GM06990 (cell line): Measurements from ENCODE around the gene RALA.
"Not testable (repeated sequence)": the region's sequence is repeated elsewhere in the genome, so short reads cannot be mapped to it uniquely, and the experiment has no call there.

Source experiments
- DNase-seq: peaks from one replicate; pipeline ENCODE4 v3.0.0-alpha.2; 2011; ENCODE audit not compliant: insufficient read length; ENCODE audit errors: extremely low read depth
- H3K27me3 ChIP-seq: replicated peaks from 2 replicates; pipeline ENCODE4 v1.6.0; 2011; ENCODE audit warnings: low read length; ENCODE audit not compliant: control insufficient read depth, insufficient read depth
- H3K36me3 ChIP-seq: 2 replicates; pipeline ENCODE4 v1.5.1; 2011; ENCODE audit warnings: low read length; ENCODE audit not compliant: control insufficient read depth, insufficient read depth
- H3K4me3 ChIP-seq: replicated peaks from 2 replicates; pipeline ENCODE4 v1.5.1; 2011; ENCODE audit warnings: low read depth, mild to moderate bottlenecking, control low read depth, low read length
- CTCF ChIP-seq: IDR thresholded peaks from 2 replicates; pipeline ENCODE4 v1.5.1; 2011; ENCODE audit warnings: low read length, control low read depth, mild to moderate bottlenecking, inconsistent platforms; ENCODE audit not compliant: insufficient read depth, poor library complexity, severe bottlenecking

RALA gene

GRCh38 chr7:39672176-39672575 lies 48.8 kb downstream of the RALA start:
- DNase-seq, result no peak
- no peaks in the 10 kb centered on the region for H3K36me3 ChIP-seq
- no peak overlapping the region for H3K4me3 ChIP-seq
- TF ChIP-seq CTCF, result no peak
- no peaks in the 10 kb centered on the region for H3K27me3 ChIP-seq

GRCh38 chr7:39673868-39674267 lies 50.5 kb downstream of the RALA start:
- DNase-seq, result no peak
- Histone ChIP-seq H3K4me3 (no peak overlapping the region), H3K36me3 (no peaks in the 10 kb centered on the region), H3K27me3 (no peaks in the 10 kb centered on the region)
- TF ChIP-seq CTCF, result no peak

- DNase-seq, result no peak
These were observed 51.0 kb downstream of the RALA start for GRCh38 chr7:39674406-39674805.

DNA sequence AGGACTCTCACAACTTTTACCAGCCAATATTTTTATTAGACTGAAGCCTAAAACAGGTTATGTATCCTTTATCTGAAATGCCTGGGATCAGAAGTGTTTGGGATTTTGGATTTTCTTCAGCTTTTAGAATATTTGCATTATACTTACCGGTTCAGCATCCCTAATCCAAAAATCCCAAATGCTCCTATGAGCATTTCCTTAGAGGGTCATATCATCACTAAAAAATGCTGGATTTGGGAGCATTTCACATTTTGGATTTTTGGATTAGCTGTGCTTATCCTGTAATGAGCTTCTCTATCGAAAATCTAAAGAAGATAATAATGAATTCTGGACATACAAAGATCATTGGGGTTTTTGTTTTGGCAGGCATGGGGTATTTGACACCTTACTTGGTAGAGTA lies 53.0 kb downstream of the RALA start:
- H3K4me3 ChIP-seq, result no peak overlapping the region
- no peaks in the 10 kb centered on the region for H3K27me3 ChIP-seq
- no peak for TF ChIP-seq CTCF
- no peak for DNase-seq
- H3K36me3 ChIP-seq, result no peaks in the 10 kb centered on the region

More at GRCh38 chr7:39674406-39674805, 51.0 kb downstream of the RALA start:
- no peak overlapping the region for H3K4me3 ChIP-seq
- no peaks in the 10 kb centered on the region for H3K27me3 ChIP-seq
- no peaks in the 10 kb centered on the region for H3K36me3 ChIP-seq
- TF ChIP-seq CTCF, result no peak

DNA sequence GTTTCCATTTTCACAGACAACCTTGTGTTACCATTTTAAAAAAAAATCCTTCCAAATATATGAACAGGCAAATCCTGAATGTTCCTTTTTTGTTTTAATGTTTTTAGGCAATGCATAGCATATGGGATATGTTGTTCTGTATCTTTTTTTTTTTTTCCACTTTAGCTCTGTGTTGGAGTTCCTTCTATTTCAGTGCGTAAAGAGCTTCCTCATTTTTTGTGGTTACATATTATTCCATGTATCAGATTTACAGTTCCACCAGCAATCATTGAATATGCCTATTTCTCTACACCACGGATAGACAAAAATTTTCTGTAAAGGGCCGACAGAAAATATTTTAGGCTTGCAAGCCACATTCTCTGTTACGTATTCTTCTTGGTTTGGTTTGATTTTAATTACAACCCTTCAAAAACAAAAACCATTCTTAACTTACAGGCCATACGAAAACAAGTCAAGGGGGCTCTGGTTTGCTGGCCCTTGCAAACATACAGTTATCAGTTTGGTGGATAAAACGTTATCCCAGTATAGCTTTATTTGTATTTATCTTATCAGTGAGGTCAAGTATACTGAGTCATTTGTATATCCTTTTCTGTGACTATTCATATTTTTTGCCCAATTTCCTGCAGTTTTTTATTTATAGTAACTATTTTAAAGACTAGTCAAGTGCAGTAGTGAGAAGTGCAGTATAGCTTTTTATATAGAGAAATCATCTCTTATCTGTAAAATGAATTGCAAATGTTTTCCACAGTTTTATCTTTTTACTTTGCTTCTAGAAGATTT lies 55.7 kb downstream of the RALA start:
- H3K36me3 ChIP-seq, result no peaks in the 10 kb centered on the region; the same call in 1 of the 2 replicates
- no peak for TF ChIP-seq CTCF
- DNase-seq, result no peak
- H3K4me3 ChIP-seq, result no peak overlapping the region
- H3K27me3 ChIP-seq, result no peaks in the 10 kb centered on the region

GRCh38 chr7:39679874-39680273 lies 56.5 kb downstream of the RALA start:
- not testable (repeated sequence) for DNase-seq, H3K4me3 ChIP-seq, H3K27me3 ChIP-seq, H3K36me3 ChIP-seq
